GM12864 (cell line): ENCODE data around the gene SNED1.

Source experiments
- DNase-seq: peaks from one replicate; pipeline ENCODE4 v3.0.0-alpha.2; 2011; ENCODE audit warnings: low read depth
- H3K4me3 ChIP-seq: 2 replicates; pipeline ENCODE4 v1.5.1; 2011; ENCODE audit warnings: mild to moderate bottlenecking, low read depth, low read length, control low read depth
- CTCF ChIP-seq: IDR thresholded peaks from 2 replicates; pipeline ENCODE4 v1.5.1; 2011; ENCODE audit warnings: low read depth, mild to moderate bottlenecking, moderate library complexity, low read length, control low read depth, inconsistent platforms; ENCODE audit errors: missing control alignments

Gene SNED1

GRCh38 chr2:241052677-241053360, 54.4 kb downstream of the SNED1 start:
- TF ChIP-seq CTCF, result no peak
- DNase-seq, result no peak

GRCh38 chr2:241053576-241054251, 55.3 kb downstream of the SNED1 start:
- H3K4me3 ChIP-seq, result no peak overlapping the region
- no peak for TF ChIP-seq CTCF
- no peak for DNase-seq

More at GRCh38 chr2:241052677-241053360, 54.4 kb downstream of the SNED1 start:
- H3K4me3 ChIP-seq, result no peak overlapping the region

GRCh38 chr2:241061275-241061674, 62.9 kb downstream of the SNED1 start:
- H3K4me3 ChIP-seq, result no peak overlapping the region
- DNase-seq, result no peak
- TF ChIP-seq CTCF, result no peak

GRCh38 chr2:241062389-241063092, 64.1 kb downstream of the SNED1 start:
- no peak for DNase-seq
- TF ChIP-seq CTCF, result no peak
- H3K4me3 ChIP-seq, result no peak overlapping the region

GRCh38 chr2:241063093-241063551, 64.7 kb downstream of the SNED1 start:
- no peak overlapping the region for H3K4me3 ChIP-seq
- no peak for TF ChIP-seq CTCF
- DNase-seq, result no peak

GRCh38 chr2:241063587-241063986, 65.2 kb downstream of the SNED1 start:
- no peak overlapping the region for H3K4me3 ChIP-seq
- no peak for TF ChIP-seq CTCF
- no peak for DNase-seq
